Measurements from ENCODE around the gene HIPK4. TPM values are rescaled to one million over a fixed set of nuclear protein-coding genes. Genes with fewer than 3 reads are reported as not detected.
A peak's percentile ranks its signal among the peaks of the same experiment; 100 is the strongest.
"Not testable (repeated sequence)": the region's sequence is repeated elsewhere in the genome, so short reads cannot be mapped to it uniquely, and the experiment has no call there.

HIPK4 gene
- total RNA-seq, 1 donor from 2014 or later: 0.21 TPM

- intact Hi-C loops (cut with DNase I): no loop called here
- DNase-seq: no peak
- TF ChIP-seq CTCF (IDR thresholded peaks at IDR 0.05): no peak
- Histone ChIP-seq H3K27ac (no peak overlapping the region), H3K4me1 (no peaks in the 10 kb centered on the region), H3K27me3 (ENCODE audit: low read depth) (no peaks in the 10 kb centered on the region), H3K36me3 (peaks cover 84% of the 10 kb centered on the region), H3K4me3 (no peak overlapping the region), H3K9me3 (no peaks in the 10 kb centered on the region)
- ATAC-seq: peak in 1 of 2 donors; percentile 4
Observed at GRCh38 chr19:40376286-40376862, 13.6 kb downstream of the HIPK4 start.

- H3K36me3 ChIP-seq: peaks cover 84% of the 10 kb centered on the region
- DNase-seq: no peak
- H3K27me3 ChIP-seq (ENCODE audit: low read depth): no peaks in the 10 kb centered on the region
- no peaks in the 10 kb centered on the region for H3K4me1 ChIP-seq
- ATAC-seq: no peak
- TF ChIP-seq CTCF (IDR thresholded peaks at IDR 0.05): no peak
- no peaks in the 10 kb centered on the region for H3K9me3 ChIP-seq
- H3K27ac ChIP-seq: no peak overlapping the region
- H3K4me3 ChIP-seq: no peak overlapping the region
- intact Hi-C loops (cut with DNase I): no loop called here
Observed at GRCh38 chr19:40374084-40374483, 15.9 kb downstream of the HIPK4 start.

DNA sequence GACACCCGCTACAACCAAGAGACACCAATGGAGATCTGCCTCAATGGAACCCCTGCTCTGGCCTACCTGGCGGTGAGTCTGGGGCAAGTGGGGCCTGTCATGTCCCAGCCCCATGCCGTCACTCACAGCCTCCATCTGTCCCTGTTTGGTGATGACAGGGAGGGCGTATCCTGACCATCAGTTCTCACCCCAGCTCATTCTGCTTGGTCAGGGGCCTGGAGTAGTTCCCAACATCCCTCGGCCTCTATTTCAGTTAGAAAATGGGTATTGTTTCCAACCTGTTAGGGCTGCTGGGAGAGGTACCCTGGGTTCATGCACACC is 18.2 kb downstream of the HIPK4 start:
- no peak for ATAC-seq
- Histone ChIP-seq H3K27me3 (ENCODE audit: low read depth) (no peaks in the 10 kb centered on the region), H3K4me1 (peaks cover 9% of the 10 kb centered on the region), H3K4me3 (no peak overlapping the region), H3K27ac (no peak overlapping the region), H3K9me3 (no peaks in the 10 kb centered on the region), H3K36me3 (peaks cover 90% of the 10 kb centered on the region)
- intact Hi-C loops (cut with DNase I): no loop called here
- TF ChIP-seq CTCF (IDR thresholded peaks at IDR 0.05): no peak
- no peak for DNase-seq

- Histone ChIP-seq H3K36me3 (peaks cover 88% of the 10 kb centered on the region), H3K4me1 (peaks cover 14% of the 10 kb centered on the region), H3K9me3 (no peaks in the 10 kb centered on the region), H3K4me3 (no peak overlapping the region), H3K27ac (no peak overlapping the region), H3K27me3 (ENCODE audit: low read depth) (no peaks in the 10 kb centered on the region)
- intact Hi-C loops (cut with DNase I): no loop called here
- no peak for ATAC-seq
- no peak for DNase-seq
- no peak for TF ChIP-seq CTCF (IDR thresholded peaks at IDR 0.05)
Observed at GRCh38 chr19:40370997-40371801, 18.8 kb downstream of the HIPK4 start.

GRCh38 chr19:40370253-40370652 is 19.7 kb downstream of the HIPK4 start:
- intact Hi-C loops (cut with DNase I); H3K4me3 ChIP-seq; DNase-seq; H3K27ac ChIP-seq; H3K27me3 ChIP-seq (ENCODE audit: low read depth); H3K9me3 ChIP-seq; ATAC-seq: not testable (repeated sequence)
- H3K36me3 ChIP-seq: peaks cover 81% of the 10 kb centered on the region
- H3K4me1 ChIP-seq: peaks cover 22% of the 10 kb centered on the region

GRCh38 chr19:40369797-40370196 is 20.2 kb downstream of the HIPK4 start:
- no peak overlapping the region for H3K4me3 ChIP-seq
- TF ChIP-seq CTCF (IDR thresholded peaks at IDR 0.05): no peak
- H3K4me1 ChIP-seq: peaks cover 27% of the 10 kb centered on the region
- ATAC-seq (no peak), DNase-seq (no peak)
- H3K36me3 ChIP-seq: peaks cover 78% of the 10 kb centered on the region
- intact Hi-C loops (cut with DNase I): no loop called here
- H3K9me3 ChIP-seq: no peaks in the 10 kb centered on the region
- H3K27ac ChIP-seq: no peak overlapping the region
- no peaks in the 10 kb centered on the region for H3K27me3 ChIP-seq (ENCODE audit: low read depth)
